Karpas-422 (cell line): ENCODE data around the gene PSMD11. TPM values are rescaled to one million over a fixed set of nuclear protein-coding genes. Genes with fewer than 3 reads are reported as not detected.

Experiments
- DNase-seq: peaks from one replicate; pipeline ENCODE4 v3.0.0-alpha.2; 2015
- H2AFZ ChIP-seq: fragments of 200-600 bp; sonication (generic); 2 replicates; pipeline ENCODE4 v1.6.1; 2014; ENCODE audit warnings: antibody characterized with exemption, low read length, mixed read lengths
- H3K27ac ChIP-seq: fragments of 200-600 bp; sonication (generic); 2 replicates; pipeline ENCODE4 v1.5.1; 2014; ENCODE audit warnings: mild to moderate bottlenecking, low read length, moderate library complexity
- H3K27me3 ChIP-seq: fragments of 200-600 bp; sonication (generic); 2 replicates; pipeline ENCODE4 v1.6.1; 2014; ENCODE audit warnings: low read length, mixed read lengths
- H3K36me3 ChIP-seq: fragments of 200-600 bp; sonication (generic); 2 replicates; pipeline ENCODE4 v1.6.1; 2014; ENCODE audit warnings: low read length, mixed read lengths; ENCODE audit not compliant: insufficient read depth
- H3K4me1 ChIP-seq: fragments of 200-600 bp; sonication (generic); 2 replicates; pipeline ENCODE4 v1.6.1; 2014; ENCODE audit warnings: mild to moderate bottlenecking, low read length, mixed read lengths
- H3K4me2 ChIP-seq: fragments of 200-600 bp; sonication (generic); 2 replicates; pipeline ENCODE4 v1.6.1; 2014; ENCODE audit warnings: low read length, low read depth, mild to moderate bottlenecking; ENCODE audit not compliant: poor library complexity, severe bottlenecking
- H3K4me3 ChIP-seq: fragments of 200-600 bp; sonication (generic); 2 replicates; pipeline ENCODE4 v1.5.1; 2014; ENCODE audit warnings: mild to moderate bottlenecking, antibody characterized with exemption, low read length, mixed read lengths
- H3K79me2 ChIP-seq: fragments of 200-600 bp; sonication (generic); 2 replicates; pipeline ENCODE4 v1.6.1; 2014; ENCODE audit warnings: mild to moderate bottlenecking, low read length, mixed read lengths
- H3K9ac ChIP-seq: fragments of 200-600 bp; sonication (generic); 2 replicates; pipeline ENCODE4 v1.6.0; 2014; ENCODE audit warnings: low read length
- H3K9me2 ChIP-seq: fragments of 200-600 bp; sonication (generic), shearing (Covaris generic); replicated peaks from 2 replicates; pipeline ENCODE4 v1.6.0; 2014; ENCODE audit warnings: mild to moderate bottlenecking, low read length, moderate library complexity; ENCODE audit not compliant: insufficient read depth
- H3K9me3 ChIP-seq: fragments of 300-700, 200-600 bp; sonication (generic); 2 replicates; pipeline ENCODE4 v1.6.1; 2014; ENCODE audit warnings: low read length, mixed read lengths
- H4K20me1 ChIP-seq: fragments of 200-600 bp; sonication (generic); 2 replicates; pipeline ENCODE4 v1.6.1; 2014; ENCODE audit warnings: mild to moderate bottlenecking, antibody characterized with exemption, low read length, low read depth; ENCODE audit not compliant: insufficient read depth
- total RNA-seq: library from RNA; depleted of rRNA; stranded (reverse); fragments of >200 nt; shearing (Covaris generic); gene quantifications from 2 replicates; pipeline ENCODE4 v1.2.3, GENCODE V29; 2014; ENCODE audit warnings: low replicate concordance

The PSMD11 gene
- total RNA-seq, 1 experiment from 2014 or later, result 79.6 TPM

GRCh38 chr17:32514606-32515005 lies 70.3 kb downstream of the PSMD11 start:
- Histone ChIP-seq H3K4me3 (no peak overlapping the region), H3K9me3 (no peaks in the 10 kb centered on the region), H3K9ac (no peak overlapping the region), H3K9me2 (no peaks in the 10 kb centered on the region), H4K20me1 (no peaks in the 10 kb centered on the region), H3K4me2 (no peak overlapping the region), H3K27me3 (no peaks in the 10 kb centered on the region), H3K4me1 (no peaks in the 10 kb centered on the region), H2AFZ (no peak overlapping the region), H3K27ac (no peak overlapping the region), H3K79me2 (no peaks in the 10 kb centered on the region), H3K36me3 (no peaks in the 10 kb centered on the region)
- no peak for DNase-seq

- H3K9ac ChIP-seq, result no peak overlapping the region
- H3K9me2 ChIP-seq, result no peaks in the 10 kb centered on the region
- H3K9me3 ChIP-seq, result no peaks in the 10 kb centered on the region
- no peak for DNase-seq
- no peaks in the 10 kb centered on the region for H4K20me1 ChIP-seq
- no peaks in the 10 kb centered on the region for H3K4me1 ChIP-seq
- H3K4me3 ChIP-seq, result no peak overlapping the region
- H3K4me2 ChIP-seq, result no peak overlapping the region
- H3K27ac ChIP-seq, result no peak overlapping the region
- no peak overlapping the region for H2AFZ ChIP-seq
- H3K36me3 ChIP-seq, result no peaks in the 10 kb centered on the region
- H3K79me2 ChIP-seq, result no peaks in the 10 kb centered on the region
- no peaks in the 10 kb centered on the region for H3K27me3 ChIP-seq
Measured at GRCh38 chr17:32515677-32516383, 71.5 kb downstream of the PSMD11 start.

GRCh38 chr17:32516450-32516849 lies 72.1 kb downstream of the PSMD11 start:
- H3K27me3 ChIP-seq, result no peaks in the 10 kb centered on the region
- H3K79me2 ChIP-seq, result no peaks in the 10 kb centered on the region
- no peaks in the 10 kb centered on the region for H3K9me2 ChIP-seq
- H3K4me3 ChIP-seq, result no peak overlapping the region
- no peaks in the 10 kb centered on the region for H3K4me1 ChIP-seq
- no peak overlapping the region for H2AFZ ChIP-seq
- no peak overlapping the region for H3K4me2 ChIP-seq
- H3K27ac ChIP-seq, result no peak overlapping the region
- H3K36me3 ChIP-seq, result no peaks in the 10 kb centered on the region
- no peak for DNase-seq
- H4K20me1 ChIP-seq, result no peaks in the 10 kb centered on the region
- no peaks in the 10 kb centered on the region for H3K9me3 ChIP-seq
- no peak overlapping the region for H3K9ac ChIP-seq

GRCh38 chr17:32516940-32517701 lies 72.8 kb downstream of the PSMD11 start:
- no peaks in the 10 kb centered on the region for H3K79me2 ChIP-seq
- no peaks in the 10 kb centered on the region for H3K36me3 ChIP-seq
- no peak overlapping the region for H3K4me3 ChIP-seq
- no peak overlapping the region for H3K27ac ChIP-seq
- no peak overlapping the region for H3K9ac ChIP-seq
- no peaks in the 10 kb centered on the region for H3K27me3 ChIP-seq
- H4K20me1 ChIP-seq, result no peaks in the 10 kb centered on the region
- H3K4me1 ChIP-seq, result no peaks in the 10 kb centered on the region
- DNase-seq, result no peak
- H3K4me2 ChIP-seq, result no peak overlapping the region
- no peak overlapping the region for H2AFZ ChIP-seq
- no peaks in the 10 kb centered on the region for H3K9me2 ChIP-seq
- H3K9me3 ChIP-seq, result no peaks in the 10 kb centered on the region

- no peak for DNase-seq
- H3K27ac ChIP-seq, result no peak overlapping the region
- H3K79me2 ChIP-seq, result no peaks in the 10 kb centered on the region
- peaks cover 6% of the 10 kb centered on the region for H3K4me1 ChIP-seq
- no peak overlapping the region for H3K9ac ChIP-seq
- H3K9me2 ChIP-seq, result no peaks in the 10 kb centered on the region
- H2AFZ ChIP-seq, result no peak overlapping the region
- H3K27me3 ChIP-seq, result no peaks in the 10 kb centered on the region
- H4K20me1 ChIP-seq, result no peaks in the 10 kb centered on the region
- H3K4me2 ChIP-seq, result no peak overlapping the region
- no peaks in the 10 kb centered on the region for H3K9me3 ChIP-seq
- no peak overlapping the region for H3K4me3 ChIP-seq
- H3K36me3 ChIP-seq, result no peaks in the 10 kb centered on the region
Measured at GRCh38 chr17:32517982-32518381, 73.7 kb downstream of the PSMD11 start.

- Histone ChIP-seq H3K4me2 (no peak overlapping the region), H3K9ac (no peak overlapping the region), H2AFZ (no peak overlapping the region)
Measured at GRCh38 chr17:32518646-32519227, 74.4 kb downstream of the PSMD11 start.

GRCh38 chr17:32519228-32520103 lies 75.2 kb downstream of the PSMD11 start:
- Histone ChIP-seq H3K27ac (no peak overlapping the region), H3K4me2 (no peak overlapping the region), H3K36me3 (no peaks in the 10 kb centered on the region), H3K79me2 (no peaks in the 10 kb centered on the region), H2AFZ (no peak overlapping the region), H3K4me3 (no peak overlapping the region), H3K9ac (no peak overlapping the region), H4K20me1 (no peaks in the 10 kb centered on the region), H3K9me3 (no peaks in the 10 kb centered on the region), H3K9me2 (no peaks in the 10 kb centered on the region), H3K4me1 (peaks cover 13% of the 10 kb centered on the region), H3K27me3 (no peaks in the 10 kb centered on the region)
- no peak for DNase-seq

More at GRCh38 chr17:32518646-32519227, 74.4 kb downstream of the PSMD11 start:
- Histone ChIP-seq H3K9me3 (no peaks in the 10 kb centered on the region), H3K4me1 (peaks cover 13% of the 10 kb centered on the region), H3K9me2 (no peaks in the 10 kb centered on the region), H3K4me3 (no peak overlapping the region), H3K27ac (no peak overlapping the region), H3K36me3 (no peaks in the 10 kb centered on the region), H3K27me3 (no peaks in the 10 kb centered on the region), H3K79me2 (no peaks in the 10 kb centered on the region), H4K20me1 (no peaks in the 10 kb centered on the region)
- no peak for DNase-seq
